A549 (cell line): ENCODE measurements around the gene OCA2.

Experiments
- CHD2 ChIP-seq: fragments of 150-350 bp; IDR thresholded peaks from 2 replicates; pipeline ENCODE4 v1.6.1; 2014; ENCODE audit warnings: low read length; ENCODE audit not compliant: partially characterized antibody
- EP300 ChIP-seq, 2 experiments: fragments of >200 bp; sonication (Bioruptor Twin); formaldehyde crosslinking; IDR thresholded peaks; 2 replicates in 1 of 2; 3 replicates in 1 of 2; pipeline ENCODE4 v1.6.1; 2016 to 2017
- NPAS2 ChIP-seq: fragments of 250-450 bp; sonication (Bioruptor Pico); IDR thresholded peaks from 2 replicates; pipeline ENCODE4 v1.8.0; 2022; ENCODE audit warnings: mild to moderate bottlenecking, moderate library complexity, borderline replicate concordance
- PHF8 ChIP-seq: fragments of 200-600 bp; sonication (generic); IDR thresholded peaks from 2 replicates; pipeline ENCODE4 v1.6.1; 2016; ENCODE audit warnings: low read depth, mild to moderate bottlenecking, antibody characterized with exemption, moderate library complexity, borderline replicate concordance
- TF ChIP-seq, protein P1 (sequence below): fragments of >200 bp; sonication (Bioruptor Twin); formaldehyde crosslinking; IDR thresholded peaks from 3 replicates; pipeline ENCODE4 v1.5.1; 2016

DNA sequence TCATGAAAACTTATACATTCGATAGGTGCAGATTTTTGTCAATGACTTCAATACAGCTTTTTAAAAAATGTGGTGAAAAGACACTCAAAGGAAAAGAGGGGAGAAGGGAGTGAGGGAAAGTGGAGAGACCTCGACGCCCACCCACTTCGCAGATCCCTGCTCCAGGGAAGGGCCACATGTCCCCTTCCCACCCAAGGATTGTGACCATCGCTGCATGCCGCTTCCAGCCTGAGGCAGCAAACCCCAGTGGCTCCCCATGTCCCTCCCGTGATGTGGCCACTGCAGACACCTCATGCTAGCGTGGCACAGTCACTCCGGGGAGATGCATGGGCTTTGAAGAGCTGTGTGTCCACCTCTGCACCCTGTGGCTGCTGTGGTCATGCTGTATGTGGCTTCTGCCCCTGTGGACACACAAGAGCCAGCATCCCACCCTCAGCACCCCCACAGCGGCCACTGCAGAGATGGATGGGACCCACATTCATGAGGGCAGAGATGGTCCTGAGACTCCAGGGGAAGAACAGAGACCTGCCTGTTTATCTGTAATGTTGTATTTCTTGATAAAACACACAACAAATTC, 230.2 kb downstream of the OCA2 start:
- no peak for TF ChIP-seq NPAS2 (CRISPR knock-in tag)
- TF ChIP-seq PHF8: no peak
- TF ChIP-seq CHD2: no peak
- TF ChIP-seq, protein P1, sequence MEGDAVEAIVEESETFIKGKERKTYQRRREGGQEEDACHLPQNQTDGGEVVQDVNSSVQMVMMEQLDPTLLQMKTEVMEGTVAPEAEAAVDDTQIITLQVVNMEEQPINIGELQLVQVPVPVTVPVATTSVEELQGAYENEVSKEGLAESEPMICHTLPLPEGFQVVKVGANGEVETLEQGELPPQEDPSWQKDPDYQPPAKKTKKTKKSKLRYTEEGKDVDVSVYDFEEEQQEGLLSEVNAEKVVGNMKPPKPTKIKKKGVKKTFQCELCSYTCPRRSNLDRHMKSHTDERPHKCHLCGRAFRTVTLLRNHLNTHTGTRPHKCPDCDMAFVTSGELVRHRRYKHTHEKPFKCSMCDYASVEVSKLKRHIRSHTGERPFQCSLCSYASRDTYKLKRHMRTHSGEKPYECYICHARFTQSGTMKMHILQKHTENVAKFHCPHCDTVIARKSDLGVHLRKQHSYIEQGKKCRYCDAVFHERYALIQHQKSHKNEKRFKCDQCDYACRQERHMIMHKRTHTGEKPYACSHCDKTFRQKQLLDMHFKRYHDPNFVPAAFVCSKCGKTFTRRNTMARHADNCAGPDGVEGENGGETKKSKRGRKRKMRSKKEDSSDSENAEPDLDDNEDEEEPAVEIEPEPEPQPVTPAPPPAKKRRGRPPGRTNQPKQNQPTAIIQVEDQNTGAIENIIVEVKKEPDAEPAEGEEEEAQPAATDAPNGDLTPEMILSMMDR: no peak
- no peak for TF ChIP-seq EP300 (IDR thresholded peaks at IDR 0.05)
